Pancreas (tissue), 10 donors: ENCODE data around the gene MCU. TPM values are rescaled to one million over a fixed set of nuclear protein-coding genes. Genes with fewer than 3 reads are reported as not detected.

Experiments
- ATAC-seq, 4 donors: fragments of 200-7000 bp; cut with Tn5 transposase; one replicate each; pipeline versions ENCODE4 v1.8.0 to v1.9.1; 2020; ENCODE audit warnings: mild to moderate bottlenecking in 4 of 4, moderate library complexity in 4 of 4
- DNase-seq, 6 donors: peaks; one replicate each; pipeline ENCODE4 v3.0.0-alpha.2; 2020
- FAIRE-seq: peaks from 2 replicates; lab custom pipeline; 2012; peaks lifted over from hg19 to GRCh38; lab: Jason Lieb, UNC
- H3K27ac ChIP-seq, 4 donors: fragments of 200-600 bp; sonication (generic); 1 replicate in 3 of 4; 2 replicates in 1 of 4; pipeline versions ENCODE4 v1.5.0 to v1.8.0; 2020
- H3K27me3 ChIP-seq, 4 donors: fragments of 200-600 bp; one replicate each; pipeline ENCODE4 v1.8.0; 2021
- H3K36me3 ChIP-seq, 3 donors: fragments of 200-600 bp; sonication (generic) in 1 of 3; one replicate each; pipeline versions ENCODE4 v1.5.0 to v1.8.0; 2020 to 2021
- H3K4me1 ChIP-seq, 3 donors: fragments of 200-600 bp; one replicate each; pipeline ENCODE4 v1.8.0; 2021
- H3K4me3 ChIP-seq, 4 donors: fragments of 200-600 bp; sonication (generic) in 2 of 4; one replicate each; pipeline versions ENCODE4 v1.5.0 to v1.8.0; 2020 to 2021
- H3K9me3 ChIP-seq, 4 donors: fragments of 200-600 bp; one replicate each; pipeline ENCODE4 v1.8.0; 2021
- WGBS, 2 donors: extraction: QIAGEN DNeasy Blood & Tissue Kit; methylation state at CpG; one replicate each; pipeline ENCODE4 v1.1.7; 2013; 5-methylcytosine and 5-hydroxymethylcytosine counted together
- intact Hi-C, 3 donors: fragments of 100-400 bp; cut with DNase I; formaldehyde crosslinking; loops; one replicate each; pipeline versions ENCODE4 v1.11.1 to v1.14.2; 2022
- polyA plus RNA-seq, 2 donors: library from polyadenylated mRNA; stranded (reverse); fragments of 200-250 nt; gene quantifications; one replicate each; pipeline ENCODE4 v1.2.3, GENCODE V29; 2013
- total RNA-seq, 6 donors: library from RNA; stranded (reverse); fragmentation: NEBNext Ultra II Directional in 4 of 6; extraction: Animal tissue kit (Norgen Biotek cat#: 25700) in 4 of 6; gene quantifications; one replicate each; pipeline versions ENCODE4 v1.2.1 to v1.2.4, GENCODE V29; 2021 to 2023
- TF ChIP-seq, protein P1 (sequence below), 4 donors: fragments of 200-600 bp; sonication (generic) in 3 of 4; IDR thresholded peaks; one replicate each; pipeline versions ENCODE4 v1.5.0 to v1.8.0; 2021; ENCODE audit warnings: antibody characterized with exemption in 4 of 4
- donor health status: healthy with polysubstance abuse.
- donor health status: DM: no; HTN: no; CAD: no; lungs with moderate emphysema.
- donor health status: DM: no; HTN: no; CAD: no.
- donor health status: control.
- donor health status: control.
- donor health status: Bipolar disorder and iron deficiency.
- donor health status: DM: yes; HTN: yes; CAD: no.
- donor health status: DM: no; HTN: no; CAD: no.
- donor health status: DM: no; HTN: no; CAD: no.
- donor health status: DM: yes; HTN: yes; CAD: no.

Gene MCU
- total and polyA plus RNA-seq, 8 donors = 6.3 to 15.5 (median 9.2) TPM

DNA sequence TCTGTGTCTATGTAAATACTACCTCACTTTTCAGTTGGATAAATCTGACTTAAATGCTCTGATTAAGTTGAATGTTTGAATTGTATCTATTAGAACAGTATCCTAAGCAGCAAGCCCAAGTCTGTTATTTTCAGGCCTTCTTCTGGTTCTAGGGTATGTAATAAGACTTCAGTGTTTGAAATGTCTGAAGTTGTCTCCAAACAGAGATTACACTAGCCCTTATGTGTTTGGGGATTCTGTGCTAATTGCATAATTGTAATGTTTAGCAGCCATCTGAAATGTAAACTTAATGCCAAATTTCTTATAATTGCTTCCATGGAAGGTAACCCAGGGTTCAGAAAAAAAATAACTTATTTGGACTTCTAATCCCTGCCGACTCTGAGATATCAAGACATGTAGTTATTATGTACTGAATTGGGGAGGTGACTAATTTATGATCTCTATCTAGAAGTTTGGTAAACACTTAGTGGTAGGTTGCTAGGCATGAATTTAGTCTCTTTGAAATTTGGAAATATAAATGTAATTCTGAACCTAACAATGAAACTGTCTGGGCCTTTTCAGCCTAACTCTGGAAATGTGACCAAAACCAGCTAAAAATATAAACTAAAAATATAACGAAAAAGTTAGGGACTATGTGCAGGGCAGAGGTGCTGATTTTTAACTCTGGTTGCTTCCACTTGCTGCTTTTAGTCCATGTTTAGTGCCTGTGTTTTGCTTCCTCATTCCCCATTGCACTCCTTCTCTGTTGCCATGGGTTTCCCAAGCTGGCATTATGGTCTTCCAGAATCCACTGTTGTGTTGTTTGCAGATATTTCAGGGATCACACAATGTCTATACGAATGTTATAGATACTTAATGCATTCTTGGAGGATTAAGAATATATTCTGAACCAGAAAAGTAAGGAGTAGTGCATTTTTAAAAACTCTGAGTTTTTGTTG lies 54.8 kb downstream of the MCU start:
- peak in 2 of 4 donors; percentile 26 to 46 for ATAC-seq

DNA sequence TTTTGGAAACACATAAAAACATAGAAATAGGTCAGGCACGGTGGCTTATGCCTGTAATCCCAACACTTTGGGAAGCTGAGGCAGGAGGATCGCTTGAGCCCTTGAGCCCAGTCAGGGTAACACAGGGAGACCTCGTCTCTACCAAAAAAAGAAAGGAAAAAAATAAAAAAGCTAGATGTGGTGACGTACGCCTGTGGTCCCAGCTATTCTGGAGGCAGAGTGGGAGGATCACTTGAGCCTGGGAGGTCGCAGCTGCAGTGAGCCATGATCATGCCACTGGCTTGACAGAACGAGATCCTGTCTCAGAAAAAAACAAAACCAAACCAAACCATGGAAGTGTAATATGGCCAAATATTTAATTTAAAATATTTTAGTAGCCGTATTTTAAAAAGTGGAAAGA lies 55.6 kb downstream of the MCU start:
- H3K9me3 ChIP-seq = no peaks in the 10 kb centered on the region
- TF ChIP-seq, protein P1, sequence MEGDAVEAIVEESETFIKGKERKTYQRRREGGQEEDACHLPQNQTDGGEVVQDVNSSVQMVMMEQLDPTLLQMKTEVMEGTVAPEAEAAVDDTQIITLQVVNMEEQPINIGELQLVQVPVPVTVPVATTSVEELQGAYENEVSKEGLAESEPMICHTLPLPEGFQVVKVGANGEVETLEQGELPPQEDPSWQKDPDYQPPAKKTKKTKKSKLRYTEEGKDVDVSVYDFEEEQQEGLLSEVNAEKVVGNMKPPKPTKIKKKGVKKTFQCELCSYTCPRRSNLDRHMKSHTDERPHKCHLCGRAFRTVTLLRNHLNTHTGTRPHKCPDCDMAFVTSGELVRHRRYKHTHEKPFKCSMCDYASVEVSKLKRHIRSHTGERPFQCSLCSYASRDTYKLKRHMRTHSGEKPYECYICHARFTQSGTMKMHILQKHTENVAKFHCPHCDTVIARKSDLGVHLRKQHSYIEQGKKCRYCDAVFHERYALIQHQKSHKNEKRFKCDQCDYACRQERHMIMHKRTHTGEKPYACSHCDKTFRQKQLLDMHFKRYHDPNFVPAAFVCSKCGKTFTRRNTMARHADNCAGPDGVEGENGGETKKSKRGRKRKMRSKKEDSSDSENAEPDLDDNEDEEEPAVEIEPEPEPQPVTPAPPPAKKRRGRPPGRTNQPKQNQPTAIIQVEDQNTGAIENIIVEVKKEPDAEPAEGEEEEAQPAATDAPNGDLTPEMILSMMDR (IDR thresholded peaks at IDR 0.05) = no peak
- no peak overlapping the region for H3K4me3 ChIP-seq
- FAIRE-seq = no peak
- H3K36me3 ChIP-seq = no peaks in the 10 kb centered on the region
- intact Hi-C loops = no loop called here
- no peak overlapping the region for H3K27ac ChIP-seq
- no peak for DNase-seq
- no peak for ATAC-seq
- H3K4me1 ChIP-seq = peaks cover 0 to 7% (median 0%) of the 10 kb centered on the region in 3 donors
- WGBS, 2 donors = 95% methylated on average over 8 of the region's 8 CpGs
- no peaks in the 10 kb centered on the region for H3K27me3 ChIP-seq

More for the DNA sequence above, 54.8 kb downstream of the MCU start:
- 46 to 57% methylated on average over 3 of the region's 3 CpGs for WGBS, 2 donors
- Histone ChIP-seq H3K27me3 (no peaks in the 10 kb centered on the region), H3K4me1 (peaks cover 0 to 7% (median 0%) of the 10 kb centered on the region in 3 donors), H3K4me3 (no peak overlapping the region), H3K9me3 (no peaks in the 10 kb centered on the region), H3K27ac (no peak overlapping the region), H3K36me3 (no peaks in the 10 kb centered on the region)
- TF ChIP-seq, protein P1 (IDR thresholded peaks at IDR 0.05) = no peak
- intact Hi-C loops = no loop called here
- no peak for DNase-seq
- peak; percentile 23 for FAIRE-seq

DNA sequence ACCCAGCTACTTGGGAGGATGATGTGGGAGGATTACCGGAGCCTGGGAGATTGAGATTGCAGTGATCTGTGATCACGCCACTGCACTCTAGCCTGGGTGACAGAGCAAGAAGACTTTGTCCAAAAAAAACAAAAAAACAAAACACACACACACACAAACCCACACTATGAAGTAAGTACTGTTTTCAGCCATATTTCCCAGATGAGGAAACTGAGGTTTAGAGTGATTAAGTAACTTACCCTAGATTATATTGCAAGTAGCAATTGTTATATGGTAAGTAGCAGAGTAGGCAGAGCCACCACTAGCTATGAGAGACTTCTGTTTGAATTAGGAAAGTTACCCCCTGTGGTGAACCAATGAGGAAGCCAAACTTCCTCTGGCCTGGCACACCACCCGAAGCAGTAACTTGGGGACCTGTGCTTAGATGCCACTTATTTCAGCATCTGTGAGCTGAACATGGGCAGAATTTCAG lies 61.9 kb downstream of the MCU start:
- 88 to 90% methylated on average over 3 of the region's 3 CpGs for WGBS, 2 donors
- Histone ChIP-seq H3K4me3 (no peak overlapping the region), H3K4me1 (no peaks in the 10 kb centered on the region), H3K9me3 (no peaks in the 10 kb centered on the region), H3K36me3 (no peaks in the 10 kb centered on the region), H3K27me3 (no peaks in the 10 kb centered on the region), H3K27ac (no peak overlapping the region)
- TF ChIP-seq, protein P1 (IDR thresholded peaks at IDR 0.05) = no peak
- ATAC-seq (peak in 2 of 4 donors; percentile 25 to 46), FAIRE-seq (no peak), DNase-seq (no peak)
- intact Hi-C loops = no loop called here

DNA sequence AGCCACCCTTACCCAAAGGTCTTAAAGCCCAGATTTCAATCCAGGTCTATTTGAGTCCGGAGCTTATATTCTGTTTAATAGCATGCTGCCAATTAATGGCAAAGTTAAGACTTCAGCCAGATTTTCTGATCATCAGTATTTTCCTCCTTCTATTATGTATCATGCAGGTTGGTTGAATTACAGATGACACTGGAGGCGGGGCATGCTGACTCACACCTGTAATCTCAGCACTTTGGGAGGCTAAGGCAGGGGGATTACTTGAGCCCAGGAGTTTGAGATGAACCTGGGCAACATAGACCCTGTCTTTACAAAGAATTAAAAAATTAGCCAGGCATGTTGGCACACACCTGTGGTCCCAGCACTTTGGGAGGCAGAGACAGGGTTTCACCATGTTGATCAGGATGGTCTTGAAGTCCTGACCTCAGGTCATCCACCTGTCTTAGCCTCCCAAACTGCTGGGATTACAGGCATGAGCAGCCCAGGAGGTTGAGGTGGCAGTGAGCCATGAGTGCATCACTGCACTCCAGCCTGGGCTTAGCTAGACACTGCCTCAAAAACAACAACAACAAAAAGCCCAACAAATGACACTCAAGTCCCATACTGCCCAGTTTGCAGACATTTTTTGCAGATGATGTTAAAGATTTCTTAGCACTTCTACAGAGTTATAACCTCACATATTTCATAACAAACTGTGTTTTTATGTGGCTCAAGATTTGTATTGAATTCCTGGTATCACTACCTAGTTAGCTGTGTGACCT lies 62.5 kb downstream of the MCU start:
- H3K36me3 ChIP-seq = no peaks in the 10 kb centered on the region
- H3K27me3 ChIP-seq = no peaks in the 10 kb centered on the region

More for the DNA sequence above, 62.5 kb downstream of the MCU start:
- intact Hi-C loops = no loop called here
- ATAC-seq (peak in 2 of 4 donors; percentile 18 to 23), DNase-seq (no peak), FAIRE-seq (no peak)
- TF ChIP-seq, protein P1 (IDR thresholded peaks at IDR 0.05) = no peak
- WGBS, 2 donors = 96 to 97% methylated on average over 2 of the region's 2 CpGs
- H3K27ac ChIP-seq = no peak overlapping the region
- H3K4me1 ChIP-seq = no peaks in the 10 kb centered on the region
- no peaks in the 10 kb centered on the region for H3K9me3 ChIP-seq
- no peak overlapping the region for H3K4me3 ChIP-seq
